D721Med (cell line): ENCODE data around the gene NELFE.

Source experiments
- DNase-seq: peaks from one replicate; pipeline ENCODE4 v3.0.0; 2011; ENCODE audit warnings: low spot score; ENCODE audit not compliant: insufficient read length
- FAIRE-seq: peaks from 2 replicates; lab custom pipeline; 2011; peaks lifted over from hg19 to GRCh38; lab: Jason Lieb, UNC
- TF ChIP-seq, protein P1 (sequence below): IDR thresholded peaks from 2 replicates; pipeline ENCODE4 v1.5.1; 2012; ENCODE audit warnings: mild to moderate bottlenecking, control low read depth; ENCODE audit not compliant: insufficient read depth; ENCODE audit errors: missing control alignments

NELFE gene

DNA sequence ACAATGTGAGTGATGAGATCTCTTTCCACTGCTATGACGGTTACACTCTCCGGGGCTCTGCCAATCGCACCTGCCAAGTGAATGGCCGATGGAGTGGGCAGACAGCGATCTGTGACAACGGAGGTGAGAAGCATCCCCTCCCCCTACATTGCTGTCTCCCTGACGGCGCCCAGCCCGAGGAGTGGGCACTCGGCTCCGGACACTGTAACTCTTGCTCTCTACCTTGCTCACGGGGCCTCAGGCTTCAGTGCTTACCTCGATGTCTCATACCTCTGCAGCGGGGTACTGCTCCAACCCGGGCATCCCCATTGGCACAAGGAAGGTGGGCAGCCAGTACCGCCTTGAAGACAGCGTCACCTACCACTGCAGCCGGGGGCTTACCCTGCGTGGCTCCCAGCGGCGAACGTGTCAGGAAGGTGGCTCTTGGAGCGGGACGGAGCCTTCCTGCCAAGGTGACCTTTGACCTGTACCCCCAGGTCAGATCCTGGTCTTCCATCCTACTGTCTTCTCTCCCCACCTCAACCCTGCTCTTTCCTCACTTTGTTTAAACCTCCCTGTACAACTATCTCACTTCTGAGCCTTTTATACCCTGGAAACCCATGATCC lies 11.6 kb downstream of the NELFE start:
- FAIRE-seq (no peak), DNase-seq (no peak)
- TF ChIP-seq, protein P1, sequence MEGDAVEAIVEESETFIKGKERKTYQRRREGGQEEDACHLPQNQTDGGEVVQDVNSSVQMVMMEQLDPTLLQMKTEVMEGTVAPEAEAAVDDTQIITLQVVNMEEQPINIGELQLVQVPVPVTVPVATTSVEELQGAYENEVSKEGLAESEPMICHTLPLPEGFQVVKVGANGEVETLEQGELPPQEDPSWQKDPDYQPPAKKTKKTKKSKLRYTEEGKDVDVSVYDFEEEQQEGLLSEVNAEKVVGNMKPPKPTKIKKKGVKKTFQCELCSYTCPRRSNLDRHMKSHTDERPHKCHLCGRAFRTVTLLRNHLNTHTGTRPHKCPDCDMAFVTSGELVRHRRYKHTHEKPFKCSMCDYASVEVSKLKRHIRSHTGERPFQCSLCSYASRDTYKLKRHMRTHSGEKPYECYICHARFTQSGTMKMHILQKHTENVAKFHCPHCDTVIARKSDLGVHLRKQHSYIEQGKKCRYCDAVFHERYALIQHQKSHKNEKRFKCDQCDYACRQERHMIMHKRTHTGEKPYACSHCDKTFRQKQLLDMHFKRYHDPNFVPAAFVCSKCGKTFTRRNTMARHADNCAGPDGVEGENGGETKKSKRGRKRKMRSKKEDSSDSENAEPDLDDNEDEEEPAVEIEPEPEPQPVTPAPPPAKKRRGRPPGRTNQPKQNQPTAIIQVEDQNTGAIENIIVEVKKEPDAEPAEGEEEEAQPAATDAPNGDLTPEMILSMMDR: no peak

DNA sequence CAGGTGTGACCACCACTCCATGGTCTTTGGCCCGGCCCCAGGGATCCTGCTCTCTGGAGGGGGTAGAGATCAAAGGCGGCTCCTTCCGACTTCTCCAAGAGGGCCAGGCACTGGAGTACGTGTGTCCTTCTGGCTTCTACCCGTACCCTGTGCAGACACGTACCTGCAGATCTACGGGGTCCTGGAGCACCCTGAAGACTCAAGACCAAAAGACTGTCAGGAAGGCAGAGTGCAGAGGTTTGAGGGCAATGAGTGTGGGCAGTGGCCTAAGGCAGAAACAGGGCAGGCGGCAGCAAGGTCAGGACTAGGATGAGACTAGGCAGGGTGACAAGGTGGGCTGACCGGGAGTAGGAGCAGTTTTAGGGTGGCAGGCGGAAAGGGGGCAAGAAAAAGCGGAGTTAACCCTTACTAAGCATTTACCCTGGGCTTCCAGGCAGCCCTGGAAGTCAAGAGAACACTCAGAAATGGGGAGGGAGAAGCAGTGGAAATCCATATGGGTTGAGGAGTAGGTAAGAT lies 12.3 kb downstream of the NELFE start:
- DNase-seq (no peak), FAIRE-seq (no peak)
- TF ChIP-seq, protein P1: no peak

DNA sequence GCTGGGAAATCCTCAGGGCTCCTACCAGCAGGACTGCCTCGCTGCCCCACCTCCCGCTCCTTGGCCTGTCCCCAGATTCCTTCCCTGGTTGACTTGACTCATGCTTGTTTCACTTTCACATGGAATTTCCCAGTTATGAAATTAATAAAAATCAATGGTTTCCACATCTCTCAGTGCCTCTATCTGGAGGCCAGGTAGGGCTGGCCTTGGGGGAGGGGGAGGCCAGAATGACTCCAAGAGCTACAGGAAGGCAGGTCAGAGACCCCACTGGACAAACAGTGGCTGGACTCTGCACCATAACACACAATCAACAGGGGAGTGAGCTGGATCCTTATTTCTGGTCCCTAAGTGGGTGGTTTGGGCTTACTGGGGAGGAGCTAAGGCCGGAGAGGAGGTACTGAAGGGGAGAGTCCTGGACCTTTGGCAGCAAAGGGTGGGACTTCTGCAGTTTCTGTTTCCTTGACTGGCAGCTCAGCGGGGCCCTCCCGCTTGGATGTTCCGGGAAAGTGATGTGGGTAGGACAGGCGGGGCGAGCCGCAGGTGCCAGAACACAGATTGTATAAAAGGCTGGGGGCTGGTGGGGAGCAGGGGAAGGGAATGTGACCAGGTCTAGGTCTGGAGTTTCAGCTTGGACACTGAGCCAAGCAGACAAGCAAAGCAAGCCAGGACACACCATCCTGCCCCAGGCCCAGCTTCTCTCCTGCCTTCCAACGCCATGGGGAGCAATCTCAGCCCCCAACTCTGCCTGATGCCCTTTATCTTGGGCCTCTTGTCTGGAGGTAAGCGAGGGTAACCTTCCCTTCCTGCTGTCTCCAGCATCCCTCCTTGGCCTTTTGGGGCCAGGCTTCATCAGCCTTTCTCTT lies 13.0 kb downstream of the NELFE start, which contains the start of gene CFB:
Gene CFB (plus strand): TSS at position 589 of the 863 bp plus-strand sequence. CDS start 127 bp downstream, at position 716.
- FAIRE-seq (no peak), DNase-seq (no peak)
- TF ChIP-seq, protein P1: no peak

DNA sequence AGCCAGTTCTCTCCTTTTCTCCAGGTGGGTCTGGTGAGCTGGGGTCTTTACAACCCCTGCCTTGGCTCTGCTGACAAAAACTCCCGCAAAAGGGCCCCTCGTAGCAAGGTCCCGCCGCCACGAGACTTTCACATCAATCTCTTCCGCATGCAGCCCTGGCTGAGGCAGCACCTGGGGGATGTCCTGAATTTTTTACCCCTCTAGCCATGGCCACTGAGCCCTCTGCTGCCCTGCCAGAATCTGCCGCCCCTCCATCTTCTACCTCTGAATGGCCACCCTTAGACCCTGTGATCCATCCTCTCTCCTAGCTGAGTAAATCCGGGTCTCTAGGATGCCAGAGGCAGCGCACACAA lies 13.6 kb downstream of the NELFE start:
- DNase-seq (no peak), FAIRE-seq (no peak)
- TF ChIP-seq, protein P1: no peak

DNA sequence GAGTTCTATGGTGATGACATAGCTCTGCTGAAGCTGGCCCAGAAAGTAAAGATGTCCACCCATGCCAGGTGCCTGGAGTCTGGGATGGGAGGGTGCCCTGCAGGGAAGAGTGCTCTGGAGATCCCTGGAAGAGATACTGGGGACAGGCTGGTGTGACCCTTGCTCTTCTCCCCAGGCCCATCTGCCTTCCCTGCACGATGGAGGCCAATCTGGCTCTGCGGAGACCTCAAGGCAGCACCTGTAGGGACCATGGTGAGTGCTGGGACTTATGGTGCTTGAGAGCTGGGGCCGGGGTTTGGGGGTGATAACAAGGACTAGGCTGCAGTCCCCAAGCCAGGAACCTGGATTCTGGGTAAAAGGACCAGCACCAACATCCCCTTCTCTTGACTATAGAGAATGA lies 15.0 kb downstream of the NELFE start:
- DNase-seq (no peak), FAIRE-seq (no peak)
- TF ChIP-seq, protein P1: no peak

DNA sequence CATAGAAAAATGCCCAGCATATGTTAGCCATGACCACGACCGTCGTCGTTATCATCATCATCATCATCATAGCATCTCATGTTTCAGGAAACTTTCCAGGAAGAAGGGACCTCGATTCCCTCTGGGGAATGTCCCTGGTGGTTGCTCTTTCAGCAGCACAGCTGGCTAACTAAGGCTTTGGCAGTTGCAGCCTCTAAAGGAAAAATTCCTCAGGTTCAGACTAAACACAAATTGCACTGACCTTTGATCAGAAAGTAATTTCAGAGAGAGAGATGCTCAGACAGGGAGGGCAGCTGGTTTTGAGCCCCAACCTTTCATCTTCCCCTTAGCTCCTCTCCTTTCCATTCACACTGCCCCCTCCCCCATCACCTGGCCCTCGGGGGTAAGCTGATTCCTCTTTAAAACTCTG lies 18.5 kb downstream of the NELFE start:
- TF ChIP-seq, protein P1: no peak
- no peak for FAIRE-seq
- no peak for DNase-seq

DNA sequence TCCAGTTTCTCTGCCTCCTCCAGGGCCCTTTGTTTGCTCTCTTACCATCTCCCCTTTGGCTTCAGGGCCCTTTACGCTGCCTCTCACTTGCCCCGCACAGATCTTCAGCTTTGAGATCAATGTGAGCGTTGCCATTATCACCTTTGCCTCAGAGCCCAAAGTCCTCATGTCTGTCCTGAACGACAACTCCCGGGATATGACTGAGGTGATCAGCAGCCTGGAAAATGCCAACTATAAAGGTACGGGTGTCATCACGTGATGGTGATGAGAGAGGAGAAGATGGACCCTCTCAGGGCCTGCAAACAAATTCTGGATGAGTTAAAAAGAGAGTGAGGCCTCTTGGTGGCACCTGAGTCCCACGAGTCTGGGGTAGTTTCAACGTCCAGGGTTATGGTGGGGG lies 22.9 kb downstream of the NELFE start:
- TF ChIP-seq, protein P1: no peak
- no peak for FAIRE-seq

More for the DNA sequence above, 22.9 kb downstream of the NELFE start:
- DNase-seq: no peak
